Mesendoderm (in vitro differentiated cells): ENCODE results near the gene ZNF420.
A peak's percentile ranks its signal among the peaks of the same experiment; 100 is the strongest.

Experiments used
- DNase-seq: peaks from one replicate; pipeline ENCODE4 v3.0.0; 2013
- H2AK5ac ChIP-seq: 2 replicates; pipeline ENCODE4 v1.6.1; 2013; ENCODE audit warnings: low read length, inconsistent platforms
- H2BK120ac ChIP-seq: 2 replicates; pipeline ENCODE4 v1.6.1; 2013; ENCODE audit warnings: low read depth, mild to moderate bottlenecking, low read length, moderate library complexity, mixed read lengths
- H2BK15ac ChIP-seq: replicated peaks from 2 replicates; pipeline ENCODE4 v1.6.1; 2013; ENCODE audit warnings: low read depth, mild to moderate bottlenecking, moderate library complexity
- H2BK5ac ChIP-seq: 2 replicates; pipeline ENCODE4 v1.6.1; 2013; ENCODE audit warnings: low read length, inconsistent platforms
- H3K18ac ChIP-seq: 2 replicates; pipeline ENCODE4 v1.6.1; 2013; ENCODE audit warnings: mild to moderate bottlenecking, low read length, mixed read lengths
- H3K23ac ChIP-seq: one replicate; pipeline ENCODE4 v1.6.1; 2013; ENCODE audit warnings: low read length
- H3K27ac ChIP-seq: 2 replicates; pipeline ENCODE4 v1.5.1; 2013; ENCODE audit warnings: low read depth, mild to moderate bottlenecking, inconsistent platforms, low read length, moderate library complexity
- H3K27me3 ChIP-seq: 2 replicates; pipeline ENCODE4 v1.6.1; 2013; ENCODE audit warnings: low read length, control low read depth, mild to moderate bottlenecking, inconsistent platforms; ENCODE audit not compliant: insufficient read depth, poor library complexity
- H3K36me3 ChIP-seq: 2 replicates; pipeline ENCODE4 v1.6.1; 2013; ENCODE audit warnings: low read length, inconsistent platforms; ENCODE audit not compliant: control insufficient read depth, insufficient read depth
- H3K4ac ChIP-seq: one replicate; pipeline ENCODE4 v1.6.1; 2013; ENCODE audit warnings: low read depth, mild to moderate bottlenecking, low read length, moderate library complexity
- H3K4me1 ChIP-seq: 2 replicates; pipeline ENCODE4 v1.6.1; 2013; ENCODE audit warnings: low read depth, low read length, inconsistent platforms; ENCODE audit not compliant: control insufficient read depth
- H3K4me2 ChIP-seq: 2 replicates; pipeline ENCODE4 v1.6.1; 2013; ENCODE audit warnings: low read length
- H3K4me3 ChIP-seq: 2 replicates; pipeline ENCODE4 v1.5.1; 2013; ENCODE audit warnings: mild to moderate bottlenecking, low read length
- H3K56ac ChIP-seq: one replicate; pipeline ENCODE4 v1.6.1; 2013; ENCODE audit warnings: low read length
- H3K79me1 ChIP-seq: 2 replicates; pipeline ENCODE4 v1.6.1; 2013; ENCODE audit warnings: low read length, inconsistent platforms
- H3K79me2 ChIP-seq: 2 replicates; pipeline ENCODE4 v1.6.1; 2013; ENCODE audit warnings: mild to moderate bottlenecking, low read length; ENCODE audit not compliant: control insufficient read depth, insufficient read depth
- H3K9ac ChIP-seq: 2 replicates; pipeline ENCODE4 v1.6.1; 2013; ENCODE audit warnings: low read length, inconsistent platforms
- H4K5ac ChIP-seq: one replicate; pipeline ENCODE4 v1.6.1; 2013; ENCODE audit warnings: low read length
- H4K8ac ChIP-seq: one replicate; pipeline ENCODE4 v1.6.1; 2013; ENCODE audit warnings: low read depth, mild to moderate bottlenecking, control low read depth, low read length, moderate library complexity
- WGBS: extraction: QIAGEN DNeasy Blood & Tissue Kit; methylation state at CpG from one replicate; pipeline ENCODE4 v1.1.7; 2013; ENCODE audit warnings: low lambda C conversion rate, missing lambda C conversion rate; ENCODE audit not compliant: insufficient coverage; ENCODE audit errors: extremely low coverage; 5-methylcytosine and 5-hydroxymethylcytosine counted together

Gene ZNF420

GRCh38 chr19:37160153-37160552, 81.9 kb downstream of the ZNF420 start:
- no peak overlapping the region for H3K27ac ChIP-seq
- H2AK5ac ChIP-seq = no peak overlapping the region
- no CpG with 5 or more reads among the region's 1 CpG for WGBS
- no peak overlapping the region for H2BK15ac ChIP-seq
- H3K4me2 ChIP-seq = no peak overlapping the region
- no peak overlapping the region for H3K4ac ChIP-seq
- no peak overlapping the region for H3K4me3 ChIP-seq
- H3K36me3 ChIP-seq = no peaks in the 10 kb centered on the region
- no peak overlapping the region for H2BK120ac ChIP-seq
- H3K23ac ChIP-seq = no peak overlapping the region
- no peaks in the 10 kb centered on the region for H3K79me1 ChIP-seq
- DNase-seq = no peak
- H4K8ac ChIP-seq = no peak overlapping the region
- H3K18ac ChIP-seq = no peak overlapping the region
- no peak overlapping the region for H3K56ac ChIP-seq
- no peak overlapping the region for H3K9ac ChIP-seq
- H2BK5ac ChIP-seq = no peak overlapping the region
- no peaks in the 10 kb centered on the region for H3K79me2 ChIP-seq
- H4K5ac ChIP-seq = no peak overlapping the region
- H3K27me3 ChIP-seq = no peaks in the 10 kb centered on the region
- H3K4me1 ChIP-seq = no peaks in the 10 kb centered on the region

GRCh38 chr19:37165635-37166034, 87.4 kb downstream of the ZNF420 start:
- Histone ChIP-seq H3K79me1 (no peaks in the 10 kb centered on the region), H2BK5ac (no peak overlapping the region), H3K4ac (no peak overlapping the region), H3K18ac (no peak overlapping the region), H3K79me2 (no peaks in the 10 kb centered on the region), H3K23ac (no peak overlapping the region), H2BK15ac (no peak overlapping the region), H3K27me3 (no peaks in the 10 kb centered on the region), H2BK120ac (no peak overlapping the region), H3K4me2 (no peak overlapping the region), H2AK5ac (no peak overlapping the region), H3K4me3 (no peak overlapping the region), H3K9ac (no peak overlapping the region), H4K8ac (no peak overlapping the region), H4K5ac (no peak overlapping the region), H3K4me1 (no peaks in the 10 kb centered on the region), H3K27ac (no peak overlapping the region), H3K56ac (no peak overlapping the region), H3K36me3 (peaks cover 2% of the 10 kb centered on the region)
- WGBS = no CpG with 5 or more reads among the region's 1 CpG
- no peak for DNase-seq

DNA sequence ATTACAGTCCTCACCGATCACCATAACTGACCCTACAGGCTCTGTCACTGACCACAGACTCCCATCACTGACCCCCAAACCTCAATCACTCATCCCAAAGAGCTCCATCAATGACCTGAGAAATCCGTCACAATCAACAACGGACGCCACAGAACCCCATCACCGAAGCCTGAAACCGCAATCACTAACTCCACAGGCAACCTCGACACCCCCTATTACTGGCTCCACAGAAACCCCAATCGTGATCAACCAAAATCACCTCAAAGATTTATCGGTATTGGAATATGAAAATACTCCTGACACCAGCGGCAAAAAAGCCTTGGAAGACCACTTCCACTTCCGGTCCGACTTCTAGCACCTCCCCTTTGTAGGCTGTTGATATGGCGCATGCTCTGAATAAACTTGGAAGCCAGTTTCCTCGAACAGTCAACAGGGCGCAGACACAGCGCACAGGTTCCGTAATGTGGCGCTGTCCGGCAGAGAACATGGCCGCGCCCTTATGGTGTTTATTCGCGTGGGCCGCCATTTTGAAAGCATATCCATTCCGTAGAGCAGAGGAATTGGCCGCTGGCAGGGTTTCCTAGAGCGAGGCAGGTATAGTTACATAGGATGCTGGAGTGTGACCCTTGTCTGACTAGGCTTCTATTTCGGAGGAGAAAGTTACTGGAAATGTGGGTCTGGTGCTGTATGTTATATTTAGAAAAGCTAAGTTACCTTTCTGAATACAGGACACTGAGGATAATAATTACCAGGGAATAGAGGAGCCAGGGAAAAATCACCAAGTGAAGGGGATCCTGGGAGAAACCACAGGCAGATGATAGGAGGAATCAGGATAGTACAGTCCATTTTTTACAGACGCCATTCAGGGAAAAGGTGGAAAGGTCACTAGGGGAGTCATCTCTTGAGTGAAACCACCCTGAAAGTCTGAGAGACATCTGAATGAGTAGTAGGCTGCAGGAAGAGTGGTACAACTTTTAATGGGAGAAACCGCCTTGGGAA, 94.4 kb downstream of the ZNF420 start, which contains the start of gene ZNF585A:
TSS of gene ZNF585A (minus strand) at position 328 of the 999 bp plus-strand sequence. CDS start 2,785 bp downstream, outside the sequence.
- H2AK5ac ChIP-seq = no peak within 1 kb of the TSS
- H3K27ac ChIP-seq = no peak within 1 kb of the TSS
- H3K4me1 ChIP-seq = no peaks in the 10 kb centered on the region
- peak within 1 kb of the TSS; percentile 91 for H4K5ac ChIP-seq
- no peaks in the 10 kb centered on the region for H3K79me1 ChIP-seq
- no peak within 1 kb of the TSS for H3K23ac ChIP-seq
- H3K36me3 ChIP-seq = peaks cover 2% of the 10 kb centered on the region
- no peak within 1 kb of the TSS for H3K4ac ChIP-seq
- H3K4me3 ChIP-seq = peak within 1 kb of the TSS; percentile 98
- H3K9ac ChIP-seq = peak within 1 kb of the TSS; percentile 86
- no peaks in the 10 kb centered on the region for H3K27me3 ChIP-seq
- peak within 1 kb of the TSS; percentile 93 for H3K4me2 ChIP-seq
- peak within 1 kb of the TSS; percentile 39 for H4K8ac ChIP-seq
- H2BK15ac ChIP-seq = no peak within 1 kb of the TSS
- H2BK5ac ChIP-seq = no peak within 1 kb of the TSS
- no CpG with 5 or more reads among the region's 30 CpGs for WGBS
- H3K18ac ChIP-seq = peak within 1 kb of the TSS; percentile 65
- H3K56ac ChIP-seq = peak within 1 kb of the TSS; percentile 89
- peak; percentile 99 for DNase-seq
- peak within 1 kb of the TSS; percentile 12 for H2BK120ac ChIP-seq
- H3K79me2 ChIP-seq = no peaks in the 10 kb centered on the region
